Calu3 (cell line): ENCODE results near the gene ATP4A. TPM values are rescaled to one million over a fixed set of nuclear protein-coding genes. Genes with fewer than 3 reads are reported as not detected.

Experiments used
- BruUV-seq: library from RNA; stranded (reverse); fragments of 400-500 nt; replicated peaks from 2 replicates; lab custom pipeline; 2021; lab: Mats Ljungman, UMichigan
- CTCF ChIA-PET: fragments of 300-600 bp; sonication (Branson Sonifier 250); formaldehyde crosslinking; loops from one replicate; lab custom pipeline; 2022; ENCODE audit warnings: antibody characterized with exemption; lab: Charles Lee
- DNase-seq: peaks from one replicate; pipeline ENCODE4 v3.0.0; 2022
- H3K27ac Mint-ChIP-seq: one replicate; pipeline ENCODE4 v1.8.0; 2022; ENCODE audit warnings: mixed read lengths; ENCODE audit not compliant: unreplicated experiment
- H3K27me3 Mint-ChIP-seq: one replicate; pipeline ENCODE4 v1.8.0; 2022; ENCODE audit warnings: mixed read lengths; ENCODE audit not compliant: unreplicated experiment
- H3K36me3 Mint-ChIP-seq: one replicate; pipeline ENCODE4 v1.8.0; 2022; ENCODE audit warnings: mild to moderate bottlenecking, moderate library complexity, mixed read lengths; ENCODE audit not compliant: insufficient read depth, unreplicated experiment
- H3K4me1 Mint-ChIP-seq: one replicate; pipeline ENCODE4 v1.8.0; 2022; ENCODE audit warnings: mild to moderate bottlenecking, low read depth, mixed read lengths; ENCODE audit not compliant: unreplicated experiment
- H3K4me3 Mint-ChIP-seq: one replicate; pipeline ENCODE4 v1.8.0; 2022; ENCODE audit warnings: mild to moderate bottlenecking, low read depth, moderate library complexity, mixed read lengths; ENCODE audit not compliant: unreplicated experiment
- H3K9me3 Mint-ChIP-seq: one replicate; pipeline ENCODE4 v1.8.0; 2022; ENCODE audit warnings: low read depth, mixed read lengths; ENCODE audit not compliant: unreplicated experiment
- CTCF ChIP-seq: fragments of 200-600 bp; IDR thresholded peaks from one replicate; pipeline ENCODE4 v1.8.0; 2022; ENCODE audit warnings: antibody characterized with exemption; ENCODE audit not compliant: unreplicated experiment
- intact Hi-C: fragments of 100-400 bp; cut with micrococcal nuclease; formaldehyde crosslinking; loops from one replicate; pipeline ENCODE4 v1.10.0; 2022; ENCODE audit not compliant: unreplicated experiment
- total RNA-seq: library from RNA; stranded (reverse); gene quantifications from 2 replicates; pipeline ENCODE4 v1.2.3, GENCODE V29; 2022

ATP4A gene
- total RNA-seq, 1 experiment from 2014 or later, result not detected

GRCh38 chr19:35518313-35518712 lies 45.1 kb downstream of the ATP4A start:
- peaks cover 43% of the 10 kb centered on the region for H3K27me3 Mint-ChIP-seq
- no peak overlapping the region for H3K4me3 Mint-ChIP-seq
- CTCF ChIA-PET, result interaction anchor here (0.7 kb wide), 1 partner anchor 9 kb away, joined by 6 read pairs; no protein-coding TSS in a partner anchor
- H3K4me1 Mint-ChIP-seq, result peaks cover 20% of the 10 kb centered on the region
- H3K9me3 Mint-ChIP-seq, result no peaks in the 10 kb centered on the region
- no TSS peak for BruUV-seq
- H3K27ac Mint-ChIP-seq, result no peak overlapping the region
- no peak for TF ChIP-seq CTCF
- peaks cover 4% of the 10 kb centered on the region for H3K36me3 Mint-ChIP-seq
- no peak for DNase-seq
- intact Hi-C loops, result no loop called here

- intact Hi-C loops, result no loop called here
- DNase-seq, result no peak
- Mint-ChIP-seq H3K4me3 (no peak overlapping the region), H3K4me1 (peaks cover 22% of the 10 kb centered on the region), H3K36me3 (peaks cover 4% of the 10 kb centered on the region), H3K27me3 (peaks cover 43% of the 10 kb centered on the region), H3K9me3 (no peaks in the 10 kb centered on the region), H3K27ac (no peak overlapping the region)
- TF ChIP-seq CTCF, result no peak
- CTCF ChIA-PET, result no interaction called here
- no TSS peak for BruUV-seq
These were observed 46.1 kb downstream of the ATP4A start for GRCh38 chr19:35517342-35517741.

GRCh38 chr19:35516310-35516709 lies 47.1 kb downstream of the ATP4A start:
- CTCF ChIA-PET, result no interaction called here
- no TSS peak for BruUV-seq
- Mint-ChIP-seq H3K27me3 (peaks cover 46% of the 10 kb centered on the region), H3K36me3 (peaks cover 4% of the 10 kb centered on the region), H3K9me3 (no peaks in the 10 kb centered on the region), H3K27ac (no peak overlapping the region), H3K4me1 (peaks cover 22% of the 10 kb centered on the region), H3K4me3 (no peak overlapping the region)
- intact Hi-C loops, result no loop called here
- no peak for DNase-seq
- no peak for TF ChIP-seq CTCF

- peak overlapping the region; percentile 1 for H3K4me3 Mint-ChIP-seq
- intact Hi-C loops, result loop anchor here (5.0 kb wide), 1 partner anchor 33 kb away; the partner anchor contains the start of gene TMEM147
- no peaks in the 10 kb centered on the region for H3K9me3 Mint-ChIP-seq
- H3K27ac Mint-ChIP-seq, result no peak overlapping the region
- H3K36me3 Mint-ChIP-seq, result peaks cover 17% of the 10 kb centered on the region
- DNase-seq, result no peak
- H3K27me3 Mint-ChIP-seq, result peaks cover 37% of the 10 kb centered on the region
- TF ChIP-seq CTCF, result peak; percentile 2
- CTCF ChIA-PET, result no interaction called here
- BruUV-seq, result no TSS peak
- H3K4me1 Mint-ChIP-seq, result peaks cover 17% of the 10 kb centered on the region
These were observed 49.1 kb downstream of the ATP4A start for GRCh38 chr19:35514282-35514809.
